MM.1S (cell line): ENCODE measurements around the gene KDSR.

ENCODE experiments used
- EZH2 ChIP-seq: fragments of 300-600 bp; sonication (generic); optimal IDR thresholded peaks from 2 replicates; pipeline ENCODE3; 2017; ENCODE audit warnings: low read depth, mild to moderate bottlenecking, antibody characterized with exemption, low read length, mixed read lengths
- EZH2phosphoT487 ChIP-seq: fragments of 300-600 bp; sonication (generic); IDR thresholded peaks from 2 replicates; pipeline ENCODE4 v1.6.1; 2018; ENCODE audit warnings: antibody characterized with exemption, low read length
- TF ChIP-seq, protein P1 (sequence below): fragments of 300-600 bp; sonication (generic); IDR thresholded peaks from 2 replicates; pipeline ENCODE4 v1.5.1; 2016; ENCODE audit warnings: antibody characterized with exemption, low read length, mixed read lengths

GRCh38 chr18:63284173-63284799 is 82.7 kb downstream of the KDSR start:
- TF ChIP-seq, protein P1, sequence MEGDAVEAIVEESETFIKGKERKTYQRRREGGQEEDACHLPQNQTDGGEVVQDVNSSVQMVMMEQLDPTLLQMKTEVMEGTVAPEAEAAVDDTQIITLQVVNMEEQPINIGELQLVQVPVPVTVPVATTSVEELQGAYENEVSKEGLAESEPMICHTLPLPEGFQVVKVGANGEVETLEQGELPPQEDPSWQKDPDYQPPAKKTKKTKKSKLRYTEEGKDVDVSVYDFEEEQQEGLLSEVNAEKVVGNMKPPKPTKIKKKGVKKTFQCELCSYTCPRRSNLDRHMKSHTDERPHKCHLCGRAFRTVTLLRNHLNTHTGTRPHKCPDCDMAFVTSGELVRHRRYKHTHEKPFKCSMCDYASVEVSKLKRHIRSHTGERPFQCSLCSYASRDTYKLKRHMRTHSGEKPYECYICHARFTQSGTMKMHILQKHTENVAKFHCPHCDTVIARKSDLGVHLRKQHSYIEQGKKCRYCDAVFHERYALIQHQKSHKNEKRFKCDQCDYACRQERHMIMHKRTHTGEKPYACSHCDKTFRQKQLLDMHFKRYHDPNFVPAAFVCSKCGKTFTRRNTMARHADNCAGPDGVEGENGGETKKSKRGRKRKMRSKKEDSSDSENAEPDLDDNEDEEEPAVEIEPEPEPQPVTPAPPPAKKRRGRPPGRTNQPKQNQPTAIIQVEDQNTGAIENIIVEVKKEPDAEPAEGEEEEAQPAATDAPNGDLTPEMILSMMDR, result no peak
- no peak for TF ChIP-seq EZH2phosphoT487
- no peak for TF ChIP-seq EZH2
